IMR-90 (cell line): Measurements from ENCODE around the gene BHLHA9. TPM values are rescaled to one million over a fixed set of nuclear protein-coding genes. Genes with fewer than 3 reads are reported as not detected.

ENCODE experiments used
- ATAC-seq: fragments of 200-7000 bp; cut with Tn5 transposase; 2 replicates; pipeline ENCODE4 v1.9.1; 2020; ENCODE audit warnings: low read depth, mild to moderate bottlenecking, moderate library complexity
- BruUV-seq: library from RNA; stranded (reverse); fragments of 400-500 nt; replicated peaks from 2 replicates; lab custom pipeline; 2021; lab: Mats Ljungman, UMichigan
- CTCF ChIA-PET: fragments of 300-600 bp; formaldehyde crosslinking; extraction: SDS; loops from one replicate; lab custom pipeline; 2021; ENCODE audit warnings: antibody characterized with exemption; lab: Yijun Ruan, JAX
- POLR2A ChIA-PET: fragments of 300-600 bp; sonication (Branson Sonifier 250); formaldehyde crosslinking; loops from one replicate; lab custom pipeline; 2022; ENCODE audit warnings: antibody characterized with exemption; ENCODE audit not compliant: unreplicated experiment; lab: Charles Lee
- DNase-seq: peaks from one replicate; pipeline ENCODE4 v3.0.0; 2013
- H2AFZ ChIP-seq: replicated peaks from 2 replicates; pipeline ENCODE3; 2013; ENCODE audit warnings: low read length, mild to moderate bottlenecking; ENCODE audit not compliant: poor library complexity
- H2AK5ac ChIP-seq: 2 replicates; pipeline ENCODE4 v1.6.1; 2013; ENCODE audit warnings: low read depth, low read length, inconsistent platforms
- H2AK9ac ChIP-seq: replicated peaks from 2 replicates; pipeline ENCODE3; 2013; ENCODE audit warnings: mild to moderate bottlenecking, low read depth, low read length, moderate library complexity; ENCODE audit not compliant: poor library complexity
- H2BK120ac ChIP-seq: 2 replicates; pipeline ENCODE4 v1.6.1; 2013; ENCODE audit warnings: low read depth, low read length, inconsistent platforms
- H2BK15ac ChIP-seq: 3 replicates; pipeline ENCODE4 v1.6.1; 2013; ENCODE audit warnings: low read depth, low read length, inconsistent platforms
- H2BK20ac ChIP-seq: 2 replicates; pipeline ENCODE4 v1.6.1; 2013; ENCODE audit warnings: low read depth, mild to moderate bottlenecking, inconsistent platforms, low read length, moderate library complexity
- H2BK5ac ChIP-seq: 2 replicates; pipeline ENCODE4 v1.6.1; 2013; ENCODE audit warnings: mild to moderate bottlenecking, low read depth, low read length, inconsistent platforms; ENCODE audit not compliant: poor library complexity, severe bottlenecking
- H3K14ac ChIP-seq: replicated peaks from 2 replicates; pipeline ENCODE4 v1.6.1; 2013; ENCODE audit warnings: low read depth, low read length, inconsistent platforms
- H3K18ac ChIP-seq: 2 replicates; pipeline ENCODE4 v1.6.1; 2013; ENCODE audit warnings: low read depth, low read length, control low read depth
- H3K23ac ChIP-seq: 2 replicates; pipeline ENCODE4 v1.6.1; 2013; ENCODE audit warnings: low read depth, low read length, inconsistent platforms
- H3K27ac ChIP-seq: 2 replicates; pipeline ENCODE4 v1.5.1; 2013; ENCODE audit warnings: mild to moderate bottlenecking, control low read depth, low read length; ENCODE audit not compliant: insufficient read depth
- H3K27me3 ChIP-seq: 2 replicates; pipeline ENCODE4 v1.6.1; 2013; ENCODE audit warnings: low read length; ENCODE audit not compliant: control insufficient read depth, insufficient read depth
- H3K36me3 ChIP-seq: 2 replicates; pipeline ENCODE4 v1.6.1; 2013; ENCODE audit warnings: low read length, mixed read lengths; ENCODE audit not compliant: control insufficient read depth, insufficient read depth
- H3K4ac ChIP-seq: 2 replicates; pipeline ENCODE4 v1.6.1; 2013; ENCODE audit warnings: low read depth, low read length, inconsistent platforms
- H3K4me1 ChIP-seq: 2 replicates; pipeline ENCODE4 v1.6.1; 2013; ENCODE audit warnings: low read length, mixed read lengths; ENCODE audit not compliant: control insufficient read depth, insufficient read depth
- H3K4me2 ChIP-seq: 2 replicates; pipeline ENCODE4 v1.6.1; 2013; ENCODE audit warnings: low read depth, mild to moderate bottlenecking, control low read depth, low read length, moderate library complexity
- H3K4me3 ChIP-seq: 2 replicates; pipeline ENCODE4 v1.5.1; 2013; ENCODE audit warnings: low read depth, mild to moderate bottlenecking, control low read depth, low read length, moderate library complexity; ENCODE audit not compliant: insufficient read depth
- H3K56ac ChIP-seq: 2 replicates; pipeline ENCODE4 v1.6.1; 2013; ENCODE audit warnings: low read length, inconsistent platforms; ENCODE audit not compliant: insufficient read depth; ENCODE audit errors: extremely low read depth
- H3K79me1 ChIP-seq, 2 experiments: 2 replicates each; pipeline ENCODE4 v1.6.1; 2013; ENCODE audit warnings: low read length in 2 of 2, inconsistent platforms in 1 of 2, low read depth in 1 of 2
- H3K9ac ChIP-seq: 2 replicates; pipeline ENCODE4 v1.6.1; 2013; ENCODE audit warnings: low read depth, low read length, control low read depth
- H3K9me1 ChIP-seq: 2 replicates; pipeline ENCODE4 v1.6.1; 2013; ENCODE audit warnings: low read length, inconsistent platforms; ENCODE audit not compliant: insufficient read depth
- H3K9me3 ChIP-seq: 2 replicates; pipeline ENCODE4 v1.6.1; 2013; ENCODE audit warnings: low read length; ENCODE audit not compliant: control insufficient read depth, insufficient read depth
- H4K20me1 ChIP-seq: 2 replicates; pipeline ENCODE4 v1.6.1; 2013; ENCODE audit warnings: low read length, inconsistent platforms; ENCODE audit not compliant: insufficient read depth
- H4K5ac ChIP-seq: 2 replicates; pipeline ENCODE4 v1.6.1; 2013; ENCODE audit warnings: mild to moderate bottlenecking, low read depth, low read length, control low read depth
- H4K8ac ChIP-seq, 2 experiments: 2 replicates each; pipeline ENCODE4 v1.6.1; 2013; ENCODE audit warnings: low read depth in 2 of 2, low read length in 2 of 2, control low read depth in 1 of 2, inconsistent platforms in 1 of 2
- H4K91ac ChIP-seq: 2 replicates; pipeline ENCODE4 v1.6.1; 2013; ENCODE audit warnings: low read depth, low read length, inconsistent platforms; ENCODE audit not compliant: insufficient read depth
- BHLHE40 ChIP-seq: fragments of 150-350 bp; IDR thresholded peaks from 2 replicates; pipeline ENCODE4 v1.6.1; 2016; ENCODE audit warnings: mild to moderate bottlenecking, low read depth, low read length
- RAD21 ChIP-seq: IDR thresholded peaks from 2 replicates; pipeline ENCODE4 v1.6.1; 2012; ENCODE audit warnings: low read length, improper control_type of control experiment
- SMC3 ChIP-seq: fragments of 150-350 bp; IDR thresholded peaks from 2 replicates; pipeline ENCODE4 v1.6.1; 2016; ENCODE audit warnings: low read depth, mild to moderate bottlenecking, antibody characterized with exemption, low read length, moderate library complexity
- WGBS, 2 experiments: methylation state at CpG; one replicate each; pipeline versions ENCODE4 v1.1.5 to v1.1.7; 2013; ENCODE audit warnings: missing lambda C conversion rate in 2 of 2; ENCODE audit not compliant: insufficient read length in 1 of 2; ENCODE audit errors: extremely low coverage in 2 of 2; 5-methylcytosine and 5-hydroxymethylcytosine counted together
- dilution Hi-C: fragments of 300-500 bp; cut with HindIII; formaldehyde crosslinking; loops from one replicate; pipeline ENCODE4 v1.14.3; 2018; ENCODE audit warnings: low sequenced_read_pairs; ENCODE audit not compliant: unreplicated experiment
- in situ Hi-C: fragments of 300-500 bp; cut with MboI; formaldehyde crosslinking; loops from 3 replicates; pipeline ENCODE4 v1.14.3; 2019; ENCODE audit warnings: low sequenced_read_pairs, inconsistent platforms, mixed read lengths
- intact Hi-C: fragments of 100-400 bp; cut with micrococcal nuclease; formaldehyde crosslinking; loops from 2 replicates; pipeline ENCODE4 v1.10.0; 2022
- polyA plus RNA-seq, 3 experiments: library from polyadenylated mRNA; depleted of rRNA; stranded (reverse); fragments of >200 nt; gene quantifications; 2 replicates each; pipeline ENCODE4 v1.2.3, GENCODE V29; 2012; ENCODE audit warnings: low replicate concordance in 1 of 3
- total RNA-seq: library from RNA; depleted of rRNA; stranded (reverse); fragments of >200 nt; gene quantifications from 2 replicates; pipeline ENCODE4 v1.2.3, GENCODE V29; 2012

BHLHA9 gene
- total and polyA plus RNA-seq, 2 of the 4 experiments (the other 2 are of a cell fraction): not detected

DNA sequence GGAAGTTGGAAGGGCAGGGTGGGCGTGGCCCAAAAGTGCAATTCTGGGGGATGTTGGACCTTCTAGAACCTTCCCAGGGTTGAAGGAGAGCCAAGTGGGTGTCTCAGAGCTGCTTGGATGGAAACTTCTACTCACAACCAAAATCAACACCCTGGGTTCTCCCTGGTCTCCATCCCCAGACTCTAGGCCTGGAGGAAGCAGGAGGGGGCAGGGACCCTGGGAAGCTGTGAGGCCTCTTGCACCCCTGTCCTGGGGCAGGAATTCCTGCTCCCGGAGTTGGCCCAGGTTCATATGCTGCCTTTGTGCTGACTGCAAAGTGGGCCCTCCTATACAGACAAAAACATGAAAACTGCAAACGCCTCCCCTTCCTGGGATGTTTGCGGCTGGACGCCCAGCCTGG is 34.3 kb downstream of the BHLHA9 start:
- dilution Hi-C loops: no loop called here

More for the DNA sequence above, 34.3 kb downstream of the BHLHA9 start:
- ATAC-seq: no peak
- no peak overlapping the region for H2AFZ ChIP-seq
- H3K4me3 ChIP-seq: no peak overlapping the region
- no peaks in the 10 kb centered on the region for H3K9me3 ChIP-seq
- H4K91ac ChIP-seq: no peak overlapping the region
- H2BK20ac ChIP-seq: no peak overlapping the region
- no peak overlapping the region for H2BK120ac ChIP-seq
- H4K20me1 ChIP-seq: no peaks in the 10 kb centered on the region
- no peak for DNase-seq
- no peak overlapping the region for H3K56ac ChIP-seq
- H3K14ac ChIP-seq: no peak overlapping the region
- ChIA-PET CTCF (no interaction called here), POLR2A (interaction anchor here (0.5 kb wide), 1 partner anchor 89 kb away, joined by 4 read pairs; no protein-coding TSS in a partner anchor)
- H3K9me1 ChIP-seq: no peaks in the 10 kb centered on the region
- no TSS peak for BruUV-seq
- no peak overlapping the region for H3K4ac ChIP-seq
- no peak overlapping the region for H2AK5ac ChIP-seq
- H2AK9ac ChIP-seq: no peak overlapping the region
- H3K18ac ChIP-seq: no peak overlapping the region
- H3K79me1 ChIP-seq: no peaks in the 10 kb centered on the region
- no peak overlapping the region for H3K4me2 ChIP-seq
- H3K27ac ChIP-seq: no peak overlapping the region
- H2BK15ac ChIP-seq: no peak overlapping the region
- H3K4me1 ChIP-seq: no peaks in the 10 kb centered on the region
- no peaks in the 10 kb centered on the region for H3K36me3 ChIP-seq
- no peak overlapping the region for H2BK5ac ChIP-seq
- in situ Hi-C loops: no loop called here
- H3K23ac ChIP-seq: no peak overlapping the region
- H3K9ac ChIP-seq: no peak overlapping the region
- peaks cover 47% of the 10 kb centered on the region for H3K27me3 ChIP-seq
- no peak for TF ChIP-seq SMC3
- no peak for TF ChIP-seq RAD21
- no peak for TF ChIP-seq BHLHE40
- intact Hi-C loops: no loop called here
- no CpG with 5 or more reads among the region's 5 CpGs for WGBS, 2 experiments
- no peak overlapping the region for H4K5ac ChIP-seq
- H4K8ac ChIP-seq: no peak overlapping the region
